ENCODE measurements around the gene WBP2.
"Not testable (repeated sequence)": the region's sequence is repeated elsewhere in the genome, so short reads cannot be mapped to it uniquely, and the experiment has no call there.

WBP2 gene

GRCh38 chr17:75888484-75888883 is 33.3 kb upstream of the WBP2 start:
- DNase-seq (ENCODE audit: low read depth) = no peak

- not testable (repeated sequence) for DNase-seq (ENCODE audit: low read depth)
Measured at GRCh38 chr17:75885860-75886259, 30.7 kb upstream of the WBP2 start.

- no peak for DNase-seq (ENCODE audit: low read depth)
Measured at GRCh38 chr17:75885431-75885830, 30.3 kb upstream of the WBP2 start.

- no peak for DNase-seq (ENCODE audit: low read depth)
Measured at GRCh38 chr17:75881678-75882454, 26.7 kb upstream of the WBP2 start.

- DNase-seq (ENCODE audit: low read depth) = no peak
Measured at GRCh38 chr17:75880266-75880665, 25.1 kb upstream of the WBP2 start.

GRCh38 chr17:75878174-75878998 is 23.3 kb upstream of the WBP2 start, which contains the start of gene TRIM47:
TRIM47 (minus strand) TSS chr17:75878581; CDS start chr17:75878548, 33 bp downstream.
- DNase-seq (ENCODE audit: low read depth) = no peak

GRCh38 chr17:75877752-75878173 is 22.6 kb upstream of the WBP2 start:
- DNase-seq (ENCODE audit: low read depth) = no peak

GRCh38 chr17:75876938-75877751 is 22.0 kb upstream of the WBP2 start:
- peak; percentile 87 for DNase-seq (ENCODE audit: low read depth)

- DNase-seq (ENCODE audit: low read depth) = no peak
Measured at GRCh38 chr17:75876190-75876937, 21.2 kb upstream of the WBP2 start.

- DNase-seq (ENCODE audit: low read depth) = no peak
Measured at GRCh38 chr17:75875940-75876189, 20.7 kb upstream of the WBP2 start.

GRCh38 chr17:75875182-75875939 is 20.2 kb upstream of the WBP2 start:
- DNase-seq (ENCODE audit: low read depth) = no peak

- DNase-seq (ENCODE audit: low read depth) = no peak
Measured at GRCh38 chr17:75874323-75875181, 19.4 kb upstream of the WBP2 start.

GRCh38 chr17:75873587-75874322 is 18.6 kb upstream of the WBP2 start:
- DNase-seq (ENCODE audit: low read depth) = no peak

GRCh38 chr17:75872434-75873351 is 17.6 kb upstream of the WBP2 start:
- DNase-seq (ENCODE audit: low read depth) = no peak

GRCh38 chr17:75870228-75870627 is 15.1 kb upstream of the WBP2 start:
- not testable (repeated sequence) for DNase-seq (ENCODE audit: low read depth)

- DNase-seq (ENCODE audit: low read depth) = no peak
Measured at GRCh38 chr17:75869282-75870141, 14.4 kb upstream of the WBP2 start.

- DNase-seq (ENCODE audit: low read depth) = not testable (repeated sequence)
Measured at GRCh38 chr17:75868730-75869281, 13.7 kb upstream of the WBP2 start.

All from HS-5 (cell line).